Fibroblast of the conjunctiva (primary cell): ENCODE measurements around the gene HPN.
"Not testable (repeated sequence)": the region's sequence is repeated elsewhere in the genome, so short reads cannot be mapped to it uniquely, and the experiment has no call there.

ENCODE experiments used
- DNase-seq: peaks from one replicate; pipeline ENCODE4 v3.0.0-alpha.2; 2010; ENCODE audit warnings: low read depth

HPN gene

DNA sequence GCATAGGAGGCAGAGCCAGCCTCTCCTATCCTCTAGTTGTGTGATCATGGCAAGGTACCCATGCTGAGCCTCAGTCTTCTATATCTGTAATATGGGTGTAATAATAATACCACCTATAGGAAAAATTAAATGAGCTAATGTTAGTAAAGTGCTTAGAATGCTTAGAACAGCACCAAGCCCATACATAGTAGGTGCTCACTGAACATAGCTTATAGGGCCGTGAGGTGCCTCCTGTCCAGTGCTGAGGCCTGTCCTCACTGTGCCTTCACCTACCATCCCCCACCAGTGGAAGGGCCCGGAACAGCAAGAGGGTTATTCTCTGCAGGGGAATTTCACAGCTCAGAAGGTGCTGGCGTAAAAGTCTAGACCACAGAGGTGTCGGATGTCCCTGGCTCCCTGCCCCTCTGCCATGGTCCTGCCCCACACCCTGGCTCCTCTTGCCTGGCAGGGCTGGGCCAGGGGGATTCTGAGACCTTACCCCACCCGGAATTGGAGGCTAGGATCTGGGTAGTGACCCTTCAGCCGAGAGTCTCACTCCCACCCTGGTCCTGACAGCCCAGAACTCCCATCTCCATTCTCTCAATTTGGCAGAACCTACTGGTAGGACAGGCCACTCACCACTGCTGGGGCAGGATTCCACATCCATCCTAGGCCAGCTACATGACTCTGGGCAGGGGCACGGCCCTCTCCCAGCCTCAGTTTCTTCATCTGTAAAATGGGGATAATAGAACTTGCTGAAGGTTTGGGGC is 13.5 kb upstream of the HPN start:
- no peak for DNase-seq

GRCh38 chr19:35028600-35028885 is 13.0 kb upstream of the HPN start:
- DNase-seq, result not testable (repeated sequence)

DNA sequence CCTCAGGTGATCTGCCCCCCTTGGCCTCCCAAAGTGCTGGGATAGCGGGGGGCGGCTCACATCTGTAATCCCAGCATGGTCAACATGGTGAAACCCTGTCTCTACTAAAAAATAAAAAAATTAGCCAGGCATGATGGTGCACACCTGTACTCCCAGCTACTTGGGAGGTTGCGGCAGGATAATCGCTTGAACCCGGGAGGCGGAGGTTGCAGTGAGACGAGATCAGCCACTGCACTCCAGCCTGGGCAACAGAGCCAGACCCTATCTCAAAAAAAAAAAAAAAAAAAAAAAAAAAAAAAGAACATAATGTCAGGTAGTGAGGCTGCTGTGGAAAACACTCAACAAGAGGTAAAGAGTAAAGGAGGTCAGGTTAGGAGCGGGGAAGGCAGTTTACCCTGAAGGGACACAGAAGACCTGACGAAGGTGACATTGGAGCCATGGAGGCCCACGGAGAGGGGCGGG is 12.2 kb upstream of the HPN start:
- not testable (repeated sequence) for DNase-seq

DNA sequence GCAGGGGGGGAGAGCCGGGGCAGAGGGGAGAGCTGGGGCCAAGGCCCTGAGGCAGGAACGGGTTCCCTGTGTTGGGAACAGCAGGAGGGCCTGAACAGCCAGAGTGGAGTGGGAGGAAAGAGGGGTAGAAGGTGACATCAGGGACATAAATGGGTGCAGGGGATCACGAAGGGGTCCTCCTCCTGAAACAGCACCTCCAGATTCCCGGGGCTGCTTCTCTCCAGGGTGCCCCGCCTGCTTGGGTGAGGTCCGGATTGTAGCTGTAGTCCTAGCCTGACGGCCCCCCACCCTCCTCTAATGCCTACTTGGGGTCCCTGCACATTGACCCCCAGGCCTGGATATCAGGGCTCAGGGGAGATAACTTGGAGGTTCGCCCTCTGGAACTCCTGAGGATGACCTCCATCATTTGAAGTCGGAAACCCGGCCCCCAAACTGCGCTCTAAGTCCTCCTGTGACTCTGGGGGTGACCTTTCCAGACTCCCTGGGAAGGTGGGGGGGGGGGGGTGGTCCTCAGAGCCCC is 11.7 kb upstream of the HPN start:
- no peak for DNase-seq

- DNase-seq, result no peak
Observed at GRCh38 chr19:35030257-35031071, 11.1 kb upstream of the HPN start, which contains the start of gene SCN1B. SCN1B (plus strand) TSS chr19:35030470; CDS start chr19:35030821, 351 bp downstream.

GRCh38 chr19:35031072-35031881 is 10.2 kb upstream of the HPN start:
- DNase-seq, result no peak

- no peak for DNase-seq
Observed at GRCh38 chr19:35032356-35032865, 9.1 kb upstream of the HPN start.

DNA sequence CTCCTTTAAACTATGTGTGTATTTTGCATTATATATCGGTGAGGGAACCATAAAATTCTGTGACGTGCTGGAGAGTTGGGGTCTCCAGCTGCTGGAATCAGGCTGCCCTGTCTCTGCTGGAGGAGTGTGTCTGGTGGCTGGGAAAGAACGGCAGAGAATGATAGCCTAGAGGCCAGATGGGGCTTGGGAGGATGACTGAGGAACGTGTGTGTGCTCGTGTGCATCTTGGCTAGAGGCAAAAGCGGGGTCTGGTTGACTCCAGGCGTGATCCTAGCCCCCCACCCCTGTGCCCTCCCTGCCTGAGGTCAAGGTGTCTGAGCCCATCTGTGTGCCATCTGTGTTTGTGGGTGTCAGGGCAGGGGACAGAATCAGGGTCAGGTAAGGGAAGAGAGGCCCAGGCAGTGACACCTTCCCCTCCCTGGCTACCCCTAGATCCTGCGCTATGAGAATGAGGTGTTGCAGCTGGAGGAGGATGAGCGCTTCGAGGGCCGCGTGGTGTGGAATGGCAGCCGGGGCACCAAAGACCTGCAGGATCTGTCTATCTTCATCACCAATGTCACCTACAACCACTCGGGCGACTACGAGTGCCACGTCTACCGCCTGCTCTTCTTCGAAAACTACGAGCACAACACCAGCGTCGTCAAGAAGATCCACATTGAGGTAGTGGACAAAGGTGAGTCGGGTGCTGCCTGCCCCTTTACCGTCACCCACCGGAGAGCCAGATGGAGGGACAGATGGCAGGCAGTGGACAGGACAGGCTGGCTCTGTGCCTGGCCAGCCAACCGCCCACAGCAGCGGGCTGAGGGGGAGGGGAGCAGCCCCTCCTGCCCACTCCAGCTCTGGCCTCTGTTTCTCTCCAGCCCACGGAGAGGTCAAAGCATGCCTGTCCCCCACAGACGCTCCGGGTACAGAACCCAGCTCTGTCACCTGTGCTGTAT is 8.2 kb upstream of the HPN start:
- DNase-seq, result no peak

- no peak for DNase-seq
Observed at GRCh38 chr19:35034005-35034502, 7.5 kb upstream of the HPN start.

GRCh38 chr19:35034588-35035382 is 6.7 kb upstream of the HPN start:
- no peak for DNase-seq

- no peak for DNase-seq
Observed at GRCh38 chr19:35037716-35038622, 3.6 kb upstream of the HPN start.

- no peak for DNase-seq
Observed at GRCh38 chr19:35038623-35039512, 2.7 kb upstream of the HPN start.

DNA sequence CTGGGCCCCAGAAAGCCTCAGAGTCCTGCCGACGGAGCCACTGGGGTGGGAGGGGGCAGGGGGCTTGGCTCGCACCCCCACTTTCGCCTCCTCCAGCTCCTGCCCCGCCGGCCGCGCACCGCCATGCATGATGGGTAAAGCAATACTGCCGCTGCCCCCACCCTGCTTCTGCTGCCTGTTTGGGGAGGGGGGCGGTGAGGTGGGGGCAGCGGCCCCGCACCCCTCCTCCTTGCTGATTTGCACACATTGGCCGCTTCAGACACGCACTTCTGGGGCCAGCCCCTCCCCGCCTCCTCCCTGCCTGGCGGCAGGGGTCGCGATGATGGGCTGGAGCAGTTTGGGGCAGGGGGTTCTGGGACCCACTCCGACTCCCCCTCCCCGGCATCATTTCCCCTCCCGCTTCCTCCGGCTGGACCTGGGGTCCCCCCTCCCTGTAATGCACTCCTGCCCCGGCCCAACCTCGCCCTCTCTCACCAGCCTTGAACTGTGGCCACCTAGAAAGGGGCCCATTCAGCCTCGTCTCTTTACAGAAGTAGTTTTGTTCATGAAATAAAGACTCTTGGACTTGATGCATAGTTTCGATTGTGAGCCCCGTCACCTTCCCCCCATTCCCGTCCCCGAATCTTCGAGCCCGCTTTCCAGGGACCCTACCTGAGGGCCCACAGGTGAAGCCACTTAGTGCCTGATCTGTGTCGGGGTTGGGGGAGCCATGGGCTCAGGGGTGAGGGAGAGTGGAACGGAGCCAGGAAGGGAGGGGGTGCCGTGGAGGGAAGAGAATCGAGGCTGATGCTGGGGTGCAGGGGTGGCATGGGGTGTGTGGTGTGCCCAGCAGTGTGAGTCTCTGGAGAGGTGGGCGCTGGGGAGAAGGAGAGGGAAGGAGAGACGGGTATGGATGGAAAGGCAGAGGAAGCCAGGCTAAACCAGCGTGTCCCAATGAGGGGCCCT is 1.4 kb upstream of the HPN start:
- no peak for DNase-seq

DNA sequence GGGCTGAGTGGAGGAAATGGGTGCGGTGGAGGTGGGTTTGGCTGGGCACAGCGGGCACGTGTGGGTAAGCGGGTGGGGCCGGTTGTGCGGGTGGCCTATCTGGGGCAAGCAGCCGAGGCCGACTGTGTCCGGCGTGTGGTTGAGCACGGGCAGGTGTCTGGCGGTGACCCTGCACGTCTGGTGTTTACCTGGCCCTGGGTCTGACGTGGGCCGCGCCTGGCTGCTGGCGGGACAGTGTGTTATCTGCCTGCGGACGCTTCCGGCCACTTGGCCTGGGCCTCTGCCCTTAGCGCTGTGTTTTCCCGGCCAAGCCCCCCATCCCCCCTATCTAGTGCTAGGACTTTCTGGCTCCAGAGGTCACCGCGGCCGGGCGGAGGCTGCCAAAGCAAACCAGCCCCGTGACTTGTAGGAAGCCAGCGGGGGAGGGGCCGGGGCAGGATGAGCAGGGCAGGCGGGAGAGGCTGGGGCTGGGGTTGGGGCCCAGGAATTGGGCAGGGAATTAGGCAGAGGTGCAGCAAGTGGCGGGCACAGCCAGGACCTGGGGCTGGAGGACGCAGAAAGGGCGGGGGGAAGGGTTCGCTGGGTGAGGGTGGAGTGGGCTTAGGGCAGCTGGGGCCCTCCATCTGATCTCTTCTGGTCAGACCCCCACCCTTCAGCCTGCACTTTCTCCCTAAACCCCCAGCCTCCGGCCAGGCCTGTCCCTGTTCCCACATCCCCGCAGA is 534 bp upstream of the HPN start:
- no peak for DNase-seq

GRCh38 chr19:35042056-35042730 is 672 bp downstream of the HPN start:
- no peak for DNase-seq
